LHCN-M2 (cell line): ENCODE data around the gene CEACAM5. TPM values are rescaled to one million over a fixed set of nuclear protein-coding genes. Genes with fewer than 3 reads are reported as not detected.
"Not testable (repeated sequence)": the region's sequence is repeated elsewhere in the genome, so short reads cannot be mapped to it uniquely, and the experiment has no call there.

Experiments used
- DNase-seq: peaks from one replicate; pipeline ENCODE4 v3.0.0-alpha.2; 2012; ENCODE audit warnings: low read depth
- total RNA-seq: library from RNA; depleted of rRNA; stranded (reverse); fragments of >200 nt; gene quantifications from 2 replicates; pipeline ENCODE4 v1.2.3, GENCODE V29; 2014

Gene CEACAM5
- total RNA-seq, 1 experiment from 2014 or later: not detected

GRCh38 chr19:41740415-41741243, 32.2 kb downstream of the CEACAM5 start:
- no peak for DNase-seq

GRCh38 chr19:41741244-41741554, 32.8 kb downstream of the CEACAM5 start:
- DNase-seq: no peak

- DNase-seq: no peak
Measured at GRCh38 chr19:41744850-41745249, 36.4 kb downstream of the CEACAM5 start.

- DNase-seq: no peak
Measured at GRCh38 chr19:41745756-41746155, 37.3 kb downstream of the CEACAM5 start.

GRCh38 chr19:41746593-41747227, 38.3 kb downstream of the CEACAM5 start:
- DNase-seq: peak; percentile 24

GRCh38 chr19:41748012-41748411, 39.6 kb downstream of the CEACAM5 start:
- DNase-seq: no peak

GRCh38 chr19:41750248-41751134, 42.1 kb downstream of the CEACAM5 start:
- not testable (repeated sequence) for DNase-seq

GRCh38 chr19:41753159-41753558, 44.7 kb downstream of the CEACAM5 start:
- peak; percentile 12 for DNase-seq

GRCh38 chr19:41753936-41754529, 45.6 kb downstream of the CEACAM5 start:
- peak; percentile 17 for DNase-seq

GRCh38 chr19:41755328-41755913, 47.0 kb downstream of the CEACAM5 start, which contains the start of gene CEACAM6:
TSS of gene CEACAM6 (plus strand) at chr19:41755530. CDS start at chr19:41755639, 109 bp downstream.
- no peak for DNase-seq

GRCh38 chr19:41758846-41759245, 50.4 kb downstream of the CEACAM5 start:
- DNase-seq: no peak

- no peak for DNase-seq
Measured at GRCh38 chr19:41767115-41767514, 58.7 kb downstream of the CEACAM5 start.

- not testable (repeated sequence) for DNase-seq
Measured at GRCh38 chr19:41768105-41768504, 59.7 kb downstream of the CEACAM5 start.

- DNase-seq: no peak
Measured at GRCh38 chr19:41769608-41770007, 61.2 kb downstream of the CEACAM5 start.

- DNase-seq: no peak
Measured at GRCh38 chr19:41771410-41771809, 63.0 kb downstream of the CEACAM5 start.

- DNase-seq: no peak
Measured at GRCh38 chr19:41774515-41774980, 66.1 kb downstream of the CEACAM5 start.

- DNase-seq: no peak
Measured at GRCh38 chr19:41776700-41777099, 68.3 kb downstream of the CEACAM5 start.
